Activated naive CD8-positive, alpha-beta T cell treated with anti-CD3 and anti-CD28 coated beads for 36 hours (primary cell): ENCODE measurements around the gene NT5DC4. TPM values are rescaled to one million over a fixed set of nuclear protein-coding genes. Genes with fewer than 3 reads are reported as not detected.
A peak's percentile ranks its signal among the peaks of the same experiment; 100 is the strongest.

Experiments
- DNase-seq: peaks from one replicate; pipeline ENCODE4 v3.0.0; 2021
- H3K27ac Mint-ChIP-seq: one replicate; pipeline ENCODE4 v1.8.0; 2022; ENCODE audit warnings: mild to moderate bottlenecking, moderate library complexity, mixed read lengths
- H3K27me3 Mint-ChIP-seq: one replicate; pipeline ENCODE4 v1.8.0; 2022; ENCODE audit warnings: mild to moderate bottlenecking, mixed read lengths
- H3K36me3 Mint-ChIP-seq: one replicate; pipeline ENCODE4 v1.8.0; 2021; ENCODE audit warnings: mild to moderate bottlenecking, mixed read lengths
- H3K4me1 Mint-ChIP-seq: one replicate; pipeline ENCODE4 v1.8.0; 2021; ENCODE audit warnings: mixed read lengths
- H3K4me3 Mint-ChIP-seq: one replicate; pipeline ENCODE4 v1.8.0; 2022; ENCODE audit warnings: mild to moderate bottlenecking, moderate library complexity, mixed read lengths
- H3K9me3 Mint-ChIP-seq: one replicate; pipeline ENCODE4 v1.8.0; 2022; ENCODE audit warnings: mixed read lengths
- total RNA-seq, 2 experiments: library from RNA; stranded (reverse); gene quantifications; one replicate each; pipeline ENCODE4 v1.2.3, GENCODE V29; 2021

NT5DC4 gene
- total RNA-seq, 2 experiments from 2014 or later = not detected

DNA sequence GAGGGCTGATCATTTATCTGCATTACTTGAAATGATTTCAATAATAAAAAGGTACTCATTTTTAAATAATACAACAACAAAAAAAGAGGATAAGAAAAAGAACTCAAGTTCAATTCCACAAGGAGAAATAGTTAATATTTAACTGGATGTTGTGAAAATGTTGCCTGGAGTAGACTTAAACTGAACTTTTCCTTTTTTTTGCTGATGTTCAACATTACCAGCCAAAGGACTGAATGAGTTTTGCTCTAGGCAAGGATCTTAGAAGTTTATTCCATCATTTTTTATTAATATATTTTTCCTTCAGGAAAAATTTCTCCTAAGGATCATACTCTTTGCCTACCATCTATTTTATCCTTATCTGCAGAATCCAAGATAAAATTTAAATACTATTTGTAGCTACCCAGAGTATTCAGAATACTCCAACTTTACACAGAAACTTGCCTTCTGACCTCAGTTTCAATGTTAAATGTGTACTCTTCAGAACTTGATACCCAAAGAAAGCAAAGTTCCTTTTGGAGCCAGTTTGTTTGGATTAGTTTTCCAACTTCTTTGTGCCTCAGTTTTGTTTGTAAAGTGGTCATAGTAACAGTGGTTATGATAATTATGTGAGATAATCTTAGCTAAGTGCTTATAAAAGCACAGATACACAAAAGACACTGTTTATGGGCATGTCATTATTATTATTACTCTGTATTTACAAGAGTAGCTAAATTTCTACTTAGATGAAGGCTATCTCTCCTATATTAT lies 30.8 kb downstream of the NT5DC4 start:
- peaks cover 9% of the 10 kb centered on the region for H3K4me1 Mint-ChIP-seq
- no peaks in the 10 kb centered on the region for H3K27me3 Mint-ChIP-seq
- no peaks in the 10 kb centered on the region for H3K9me3 Mint-ChIP-seq
- H3K27ac Mint-ChIP-seq = no peak overlapping the region
- DNase-seq = no peak
- H3K4me3 Mint-ChIP-seq = no peak overlapping the region
- H3K36me3 Mint-ChIP-seq = peaks cover 33% of the 10 kb centered on the region

DNA sequence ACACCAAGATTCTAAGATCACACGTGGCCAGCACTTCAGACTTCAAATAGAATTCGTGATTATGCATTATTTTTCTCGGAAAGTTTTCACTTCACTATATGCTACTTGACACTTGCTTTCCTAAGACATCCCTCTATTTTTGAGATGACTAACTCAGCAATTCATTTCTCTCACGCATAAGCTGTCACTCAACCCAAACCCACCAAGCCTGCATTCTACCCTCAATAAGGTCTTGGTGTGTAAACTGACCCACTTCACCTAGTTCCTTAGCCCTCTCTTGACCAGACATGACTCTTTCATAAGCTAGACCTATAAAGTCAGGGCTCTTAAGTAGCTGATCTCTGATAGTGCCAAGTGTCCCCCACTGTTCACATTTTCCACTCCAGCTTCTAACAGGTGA lies 31.8 kb downstream of the NT5DC4 start:
- Mint-ChIP-seq H3K4me3 (no peak overlapping the region), H3K27ac (no peak overlapping the region), H3K36me3 (peaks cover 32% of the 10 kb centered on the region), H3K27me3 (no peaks in the 10 kb centered on the region), H3K9me3 (no peaks in the 10 kb centered on the region), H3K4me1 (peaks cover 9% of the 10 kb centered on the region)
- DNase-seq = no peak

DNA sequence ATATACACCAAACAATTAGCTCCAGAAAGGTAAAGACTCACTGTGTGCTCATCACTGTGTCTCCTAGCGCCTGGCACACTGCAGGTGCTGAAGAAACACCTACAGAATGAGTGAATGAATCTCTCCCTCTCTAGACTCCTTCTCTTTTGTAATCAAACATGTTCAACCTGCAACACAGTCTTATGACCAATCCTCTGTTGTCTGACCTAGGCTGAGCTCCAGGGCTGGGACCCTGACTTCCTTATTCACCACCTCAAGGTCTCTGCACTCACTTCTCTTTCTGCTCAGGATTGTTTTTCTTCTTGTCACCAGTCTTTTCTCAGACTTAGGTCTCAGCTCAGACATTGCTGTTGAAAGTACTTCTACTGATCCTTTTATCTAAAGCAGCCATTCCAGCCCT lies 33.7 kb downstream of the NT5DC4 start:
- no peak overlapping the region for H3K27ac Mint-ChIP-seq
- no peak overlapping the region for H3K4me3 Mint-ChIP-seq
- DNase-seq = no peak
- peaks cover 9% of the 10 kb centered on the region for H3K4me1 Mint-ChIP-seq
- H3K9me3 Mint-ChIP-seq = no peaks in the 10 kb centered on the region
- peaks cover 32% of the 10 kb centered on the region for H3K36me3 Mint-ChIP-seq
- no peaks in the 10 kb centered on the region for H3K27me3 Mint-ChIP-seq

DNA sequence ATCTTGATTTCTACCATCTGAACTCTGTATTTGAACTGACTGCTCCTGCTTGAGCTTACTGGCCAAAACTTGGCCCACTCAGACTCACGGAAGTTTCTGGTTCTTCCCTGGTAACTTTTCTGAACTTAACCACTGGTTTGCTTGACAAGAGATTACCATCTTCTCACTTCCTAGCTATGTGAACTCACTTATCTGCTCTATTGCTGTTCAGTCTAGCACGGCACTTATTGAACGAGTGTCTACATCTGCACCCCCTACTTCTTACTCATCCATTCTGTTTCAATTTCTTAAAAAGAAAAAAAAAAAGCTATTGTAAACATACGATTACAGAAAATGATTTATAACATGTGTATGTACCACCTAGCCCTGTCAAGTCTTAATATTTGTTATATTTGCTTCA lies 34.6 kb downstream of the NT5DC4 start:
- DNase-seq = no peak
- Mint-ChIP-seq H3K36me3 (peaks cover 29% of the 10 kb centered on the region), H3K27me3 (no peaks in the 10 kb centered on the region), H3K4me3 (no peak overlapping the region), H3K4me1 (peaks cover 3% of the 10 kb centered on the region), H3K9me3 (no peaks in the 10 kb centered on the region), H3K27ac (no peak overlapping the region)

DNA sequence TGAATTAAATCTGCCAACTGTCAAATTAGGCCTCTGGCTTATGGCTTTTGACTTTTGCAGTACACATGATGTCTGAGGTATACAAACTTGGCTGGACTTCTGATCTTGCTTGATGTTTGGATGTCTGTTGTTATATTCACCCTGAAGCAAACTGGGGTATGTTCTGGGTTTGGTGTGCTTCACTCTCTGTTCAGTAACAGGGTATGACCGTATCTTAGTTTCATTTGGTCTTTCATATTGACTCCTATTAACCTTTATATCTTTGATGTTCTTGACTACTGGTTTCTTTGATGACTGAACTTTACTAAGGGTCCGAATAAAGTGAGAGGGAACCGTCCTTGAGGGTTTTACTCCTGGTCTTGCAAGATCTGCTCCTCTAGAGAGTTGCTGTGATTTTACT lies 35.4 kb downstream of the NT5DC4 start:
- no peak overlapping the region for H3K27ac Mint-ChIP-seq
- H3K36me3 Mint-ChIP-seq = peaks cover 29% of the 10 kb centered on the region
- no peaks in the 10 kb centered on the region for H3K27me3 Mint-ChIP-seq
- H3K9me3 Mint-ChIP-seq = no peaks in the 10 kb centered on the region
- no peak overlapping the region for H3K4me3 Mint-ChIP-seq
- peaks cover 3% of the 10 kb centered on the region for H3K4me1 Mint-ChIP-seq
- no peak for DNase-seq

DNA sequence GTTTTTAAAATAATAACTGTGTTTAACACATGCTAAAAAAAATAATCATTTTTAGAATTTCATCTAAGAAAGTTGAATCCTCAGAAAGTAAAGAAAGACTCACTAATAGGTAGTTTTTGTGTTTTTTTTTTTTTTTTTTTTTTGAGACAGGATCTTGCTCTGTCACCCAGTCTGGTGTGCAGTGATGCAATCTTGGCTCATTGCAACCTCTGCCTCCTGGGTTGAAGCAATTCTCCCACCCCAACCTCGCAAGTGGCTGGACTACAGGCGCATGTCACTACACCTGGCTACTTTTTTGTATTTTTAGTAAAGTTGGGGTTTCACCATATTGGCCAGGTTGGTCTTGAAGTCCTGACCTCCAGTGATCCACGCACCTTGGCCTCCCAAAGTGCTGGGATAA lies 36.4 kb downstream of the NT5DC4 start:
- no peak overlapping the region for H3K4me3 Mint-ChIP-seq
- peaks cover 3% of the 10 kb centered on the region for H3K4me1 Mint-ChIP-seq
- no peaks in the 10 kb centered on the region for H3K27me3 Mint-ChIP-seq
- H3K9me3 Mint-ChIP-seq = no peaks in the 10 kb centered on the region
- peaks cover 31% of the 10 kb centered on the region for H3K36me3 Mint-ChIP-seq
- no peak for DNase-seq
- no peak overlapping the region for H3K27ac Mint-ChIP-seq

DNA sequence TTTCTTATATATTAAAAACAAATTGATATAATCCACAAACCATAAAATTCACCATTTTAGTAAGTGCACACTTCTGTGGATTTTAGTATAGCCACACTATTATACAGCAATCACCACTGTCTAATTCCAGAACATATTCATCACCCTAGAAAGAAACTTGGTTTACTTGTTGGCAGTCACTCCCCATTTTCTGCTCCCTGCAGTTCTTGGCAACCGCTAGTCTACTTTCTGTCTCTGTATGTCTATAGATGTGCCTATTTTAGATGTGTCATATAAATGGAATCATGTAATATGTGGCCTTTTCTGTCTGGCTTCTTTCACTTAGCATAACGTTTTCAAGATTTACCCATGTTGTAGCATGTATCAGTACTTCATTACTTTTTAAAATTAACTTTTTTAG lies 37.9 kb downstream of the NT5DC4 start:
- Mint-ChIP-seq H3K4me3 (no peak overlapping the region), H3K27ac (no peak overlapping the region), H3K9me3 (no peaks in the 10 kb centered on the region), H3K27me3 (no peaks in the 10 kb centered on the region), H3K4me1 (no peaks in the 10 kb centered on the region), H3K36me3 (peaks cover 30% of the 10 kb centered on the region)
- DNase-seq = no peak

DNA sequence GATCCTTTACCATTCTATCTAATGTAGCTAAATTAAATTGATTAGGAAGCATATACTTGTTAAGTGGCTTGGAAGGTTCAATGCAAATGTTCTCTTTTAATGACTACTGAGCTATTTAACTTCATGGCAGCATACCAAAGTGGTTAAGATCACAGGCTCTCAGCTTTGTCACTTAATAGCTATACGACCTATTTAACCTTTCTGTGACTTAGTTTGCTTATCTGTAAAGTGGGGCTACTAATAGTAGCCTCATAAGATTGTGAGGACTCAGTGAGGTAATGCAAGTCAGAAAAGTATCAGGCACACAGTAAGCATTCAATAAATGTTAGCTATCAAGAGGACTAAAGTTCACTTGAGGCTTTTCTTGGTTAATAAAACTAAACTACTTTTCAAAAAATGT lies 39.3 kb downstream of the NT5DC4 start:
- DNase-seq = no peak

DNA sequence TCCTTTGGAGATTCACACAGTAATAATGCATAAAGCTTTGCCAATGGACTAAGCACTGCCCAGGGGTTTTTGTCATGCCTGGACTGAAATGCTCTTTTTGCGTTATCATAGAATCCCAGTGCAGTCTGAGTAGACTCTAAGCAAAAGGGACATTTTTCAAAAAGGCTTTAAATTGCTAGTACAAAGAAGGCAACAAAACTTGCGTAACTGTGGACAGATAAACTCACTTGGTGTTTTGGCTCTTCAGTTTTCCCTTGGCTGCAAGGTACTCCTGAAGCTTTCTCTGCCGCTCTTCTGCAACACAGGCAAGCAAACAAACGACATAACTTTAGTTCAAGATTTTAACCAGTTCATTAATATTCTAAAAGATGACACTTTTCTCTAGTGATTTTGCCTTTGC lies 41.5 kb downstream of the NT5DC4 start:
- Mint-ChIP-seq H3K4me3 (no peak overlapping the region), H3K27me3 (no peaks in the 10 kb centered on the region), H3K9me3 (no peaks in the 10 kb centered on the region), H3K36me3 (peaks cover 10% of the 10 kb centered on the region), H3K27ac (no peak overlapping the region), H3K4me1 (peaks cover 3% of the 10 kb centered on the region)
- no peak for DNase-seq

More for the DNA sequence above, 39.3 kb downstream of the NT5DC4 start:
- no peaks in the 10 kb centered on the region for H3K9me3 Mint-ChIP-seq
- H3K27me3 Mint-ChIP-seq = no peaks in the 10 kb centered on the region
- H3K36me3 Mint-ChIP-seq = peaks cover 19% of the 10 kb centered on the region
- peaks cover 1% of the 10 kb centered on the region for H3K4me1 Mint-ChIP-seq
- no peak overlapping the region for H3K27ac Mint-ChIP-seq
- no peak overlapping the region for H3K4me3 Mint-ChIP-seq

DNA sequence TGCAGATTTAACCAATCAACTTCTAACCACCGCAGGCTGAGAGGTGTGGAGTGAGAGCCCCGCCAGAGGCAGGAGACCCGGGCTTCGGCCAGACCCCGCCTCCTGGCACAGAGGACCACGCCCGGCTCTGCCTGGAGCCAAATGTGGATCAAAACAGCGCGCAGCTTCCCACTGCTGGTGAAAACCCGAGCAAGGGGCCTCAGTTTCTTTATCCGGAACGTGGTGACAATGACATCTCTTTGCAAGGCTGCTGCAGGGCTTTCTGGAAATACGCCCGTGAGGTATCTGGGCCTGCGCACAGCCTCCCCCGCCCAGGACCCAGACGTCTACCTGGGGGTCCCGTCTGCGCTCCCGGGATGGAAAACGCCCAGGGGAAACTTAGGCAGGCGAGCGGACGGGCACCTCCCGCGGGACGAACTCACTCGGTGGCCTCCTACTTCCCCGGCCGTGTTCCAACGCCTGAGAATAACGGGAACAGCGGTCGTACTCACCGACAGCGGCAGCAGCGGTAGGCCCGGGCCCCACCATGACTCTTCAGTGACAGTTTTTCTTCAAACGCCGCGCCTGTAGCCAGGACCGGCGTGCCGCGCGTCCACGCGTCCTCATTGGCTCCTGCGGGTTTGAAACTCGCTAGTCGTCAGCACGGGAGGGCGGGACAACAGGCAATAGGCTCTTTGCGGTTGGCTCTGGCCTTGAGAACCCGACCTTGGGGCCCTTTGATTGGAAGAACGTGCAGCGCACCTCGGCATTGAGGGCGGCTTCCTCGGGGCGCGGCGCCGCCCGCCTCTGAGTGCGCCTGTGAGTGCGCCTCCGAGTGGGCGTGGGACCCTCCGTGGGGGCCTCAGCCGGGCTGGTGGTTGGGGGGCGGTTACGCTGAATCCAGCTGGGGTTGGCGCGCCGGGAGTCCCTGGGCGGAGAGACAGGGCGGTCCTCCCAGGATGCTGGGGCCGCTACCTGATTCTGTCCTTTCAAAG lies 43.5 kb downstream of the NT5DC4 start, which contains the start of gene CKAP2L:
Gene CKAP2L, minus strand, starts transcription at position 539 of the 974 bp plus-strand sequence. Its CDS starts 11 bp downstream, at position 528.
- peaks cover 10% of the 10 kb centered on the region for H3K36me3 Mint-ChIP-seq
- DNase-seq = peak; percentile 95
- no peaks in the 10 kb centered on the region for H3K27me3 Mint-ChIP-seq
- H3K9me3 Mint-ChIP-seq = no peaks in the 10 kb centered on the region
- peak within 1 kb of the TSS; percentile 97 for H3K4me3 Mint-ChIP-seq
- peak within 1 kb of the TSS; percentile 89 for H3K27ac Mint-ChIP-seq
- H3K4me1 Mint-ChIP-seq = peaks cover 8% of the 10 kb centered on the region

DNA sequence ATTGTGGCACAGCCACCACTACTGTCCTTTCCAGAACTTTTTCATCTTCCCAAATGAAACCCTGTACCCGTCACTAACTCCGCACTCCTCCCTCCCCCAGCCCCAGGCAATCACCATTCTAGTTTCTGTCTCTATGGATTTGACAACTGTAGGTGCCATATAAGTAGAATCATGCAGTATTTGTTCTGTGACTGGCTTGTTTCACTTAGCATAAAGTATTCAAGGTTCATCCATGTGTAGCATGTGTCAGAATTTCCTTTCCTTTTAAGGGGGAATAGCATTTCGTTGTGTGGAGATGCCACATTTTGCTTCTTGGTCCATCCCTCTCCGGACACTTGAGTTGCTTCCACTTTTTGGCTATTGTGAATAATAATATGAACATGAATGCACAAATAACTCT lies 44.4 kb downstream of the NT5DC4 start:
- H3K4me1 Mint-ChIP-seq = peaks cover 8% of the 10 kb centered on the region
- no peak for DNase-seq
- H3K9me3 Mint-ChIP-seq = no peaks in the 10 kb centered on the region
- H3K4me3 Mint-ChIP-seq = peak overlapping the region; percentile 97
- H3K36me3 Mint-ChIP-seq = peaks cover 10% of the 10 kb centered on the region
- H3K27ac Mint-ChIP-seq = no peak overlapping the region
- H3K27me3 Mint-ChIP-seq = no peaks in the 10 kb centered on the region

DNA sequence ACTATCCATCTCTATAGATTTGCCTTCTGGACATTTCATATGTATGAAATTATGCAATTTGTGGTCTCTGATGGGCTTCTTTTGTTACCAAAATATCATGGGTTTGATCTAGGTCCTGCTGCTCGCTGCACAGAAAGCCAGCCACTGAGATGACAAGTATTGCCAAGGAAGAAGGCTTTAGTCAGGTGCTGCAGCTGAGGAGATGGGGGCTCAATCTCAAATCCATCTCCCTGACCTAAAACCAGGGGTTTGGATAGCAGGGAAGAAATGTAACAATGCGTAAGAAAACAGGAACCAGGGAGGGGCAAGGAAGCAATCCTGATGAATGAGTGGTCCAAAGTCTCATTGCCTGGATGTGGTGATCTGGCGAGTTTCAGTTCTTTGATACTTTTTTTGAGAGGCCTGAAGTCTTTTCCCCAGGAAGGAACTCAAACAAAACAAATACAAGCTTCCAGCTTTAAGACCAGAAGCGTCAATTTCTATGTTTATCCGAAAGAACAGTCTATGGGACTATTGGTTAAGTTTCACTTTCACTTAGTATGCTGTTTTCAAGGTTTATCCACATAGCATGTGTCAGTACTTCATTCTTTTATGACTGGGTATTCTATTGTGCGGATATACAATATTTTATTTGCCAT lies 47.0 kb downstream of the NT5DC4 start:
- Mint-ChIP-seq H3K4me1 (peaks cover 8% of the 10 kb centered on the region), H3K36me3 (peaks cover 2% of the 10 kb centered on the region), H3K9me3 (no peaks in the 10 kb centered on the region), H3K27me3 (peaks cover 4% of the 10 kb centered on the region), H3K27ac (no peak overlapping the region), H3K4me3 (no peak overlapping the region)
- no peak for DNase-seq

DNA sequence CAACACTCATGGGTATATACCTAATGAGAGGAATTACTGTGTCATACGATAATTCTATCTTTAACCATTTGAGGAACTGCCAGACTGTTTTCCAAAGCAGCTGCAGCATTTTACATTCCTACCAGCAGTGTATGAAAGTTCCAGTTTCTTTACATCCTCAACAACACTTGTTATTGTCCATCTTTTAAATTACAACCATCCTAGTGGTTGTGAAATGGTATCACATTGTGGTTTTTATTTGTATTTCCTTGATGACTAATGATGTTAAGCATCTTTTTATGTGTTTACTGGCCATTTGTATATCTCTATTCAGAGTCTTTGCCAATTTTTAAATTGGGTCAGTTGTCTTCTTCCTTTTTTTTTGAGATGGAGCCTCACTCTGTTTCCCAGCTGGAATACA lies 47.6 kb downstream of the NT5DC4 start:
- no peak for DNase-seq
- H3K4me3 Mint-ChIP-seq = no peak overlapping the region
- H3K4me1 Mint-ChIP-seq = peaks cover 8% of the 10 kb centered on the region
- H3K9me3 Mint-ChIP-seq = no peaks in the 10 kb centered on the region
- peaks cover 2% of the 10 kb centered on the region for H3K36me3 Mint-ChIP-seq
- H3K27me3 Mint-ChIP-seq = peaks cover 4% of the 10 kb centered on the region
- H3K27ac Mint-ChIP-seq = no peak overlapping the region

DNA sequence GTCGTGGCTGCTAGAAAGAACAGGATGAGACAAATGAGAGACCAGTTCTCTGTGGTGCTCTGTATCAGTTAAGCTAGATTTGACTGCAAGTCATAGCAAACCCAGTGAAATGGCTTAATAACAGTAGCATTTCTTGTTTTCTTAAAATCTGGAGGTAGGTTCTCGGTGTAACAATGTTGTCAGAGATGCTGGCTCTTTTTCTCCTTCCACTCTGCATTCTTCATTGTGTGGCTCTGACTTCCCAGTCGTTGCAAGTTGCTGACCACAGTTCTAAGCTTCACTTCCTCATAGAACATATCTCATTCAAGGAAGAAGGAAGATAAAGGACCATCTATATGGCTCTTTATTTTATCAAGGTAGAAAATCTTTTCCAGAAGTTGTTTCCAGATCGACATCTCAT lies 51.5 kb downstream of the NT5DC4 start:
- DNase-seq = no peak
- H3K4me1 Mint-ChIP-seq = peaks cover 13% of the 10 kb centered on the region
- no peak overlapping the region for H3K27ac Mint-ChIP-seq
- H3K27me3 Mint-ChIP-seq = peaks cover 11% of the 10 kb centered on the region
- H3K36me3 Mint-ChIP-seq = peaks cover 2% of the 10 kb centered on the region
- H3K9me3 Mint-ChIP-seq = peaks cover 3% of the 10 kb centered on the region
- no peak overlapping the region for H3K4me3 Mint-ChIP-seq

DNA sequence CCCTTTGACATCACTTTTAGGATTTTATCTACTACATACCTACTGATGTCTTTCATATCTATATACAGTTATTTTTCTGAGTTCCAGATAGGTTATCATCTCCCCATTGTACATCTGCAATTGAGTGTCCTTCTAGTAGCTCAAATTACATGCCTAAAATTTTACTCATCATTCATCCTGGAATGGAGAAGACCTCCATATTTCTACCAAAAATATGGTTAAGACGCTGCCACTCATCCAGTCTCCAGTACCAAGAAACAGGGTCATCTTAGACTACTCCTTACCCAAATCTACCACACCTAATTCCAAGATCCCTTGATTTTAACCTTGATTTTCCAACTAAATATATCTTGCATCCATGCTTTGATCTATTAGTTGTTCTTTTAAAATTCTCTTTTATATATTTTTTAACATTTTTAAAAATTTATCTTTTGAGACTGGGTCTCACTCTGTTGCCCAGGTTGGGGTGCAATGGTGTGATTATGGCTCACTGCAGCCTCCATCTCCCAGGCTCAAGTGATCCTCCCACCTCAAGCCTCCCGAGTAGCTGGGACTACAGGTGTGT lies 52.2 kb downstream of the NT5DC4 start:
- peaks cover 17% of the 10 kb centered on the region for H3K27me3 Mint-ChIP-seq
- peaks cover 3% of the 10 kb centered on the region for H3K9me3 Mint-ChIP-seq
- H3K4me1 Mint-ChIP-seq = peaks cover 14% of the 10 kb centered on the region
- DNase-seq = no peak
- peaks cover 2% of the 10 kb centered on the region for H3K36me3 Mint-ChIP-seq
- no peak overlapping the region for H3K27ac Mint-ChIP-seq
- no peak overlapping the region for H3K4me3 Mint-ChIP-seq
